SU-DHL-6 (cell line): ENCODE results near the gene PPFIA4.

ENCODE experiments used
- EZH2phosphoT487 ChIP-seq: fragments of 200-600 bp; sonication (generic), shearing (Covaris generic); conservative IDR thresholded peaks from 2 replicates; pipeline ENCODE4 v1.6.1; 2018; ENCODE audit warnings: mild to moderate bottlenecking, antibody characterized with exemption, low read length, moderate library complexity, mixed read lengths
- TF ChIP-seq, protein P1 (sequence below): fragments of 200-600 bp; sonication (generic); IDR thresholded peaks from one replicate; pipeline ENCODE4 v1.5.1; 2017; ENCODE audit warnings: antibody characterized with exemption, mild to moderate bottlenecking, low read length, moderate library complexity; ENCODE audit not compliant: insufficient read depth, poor library complexity, severe bottlenecking

DNA sequence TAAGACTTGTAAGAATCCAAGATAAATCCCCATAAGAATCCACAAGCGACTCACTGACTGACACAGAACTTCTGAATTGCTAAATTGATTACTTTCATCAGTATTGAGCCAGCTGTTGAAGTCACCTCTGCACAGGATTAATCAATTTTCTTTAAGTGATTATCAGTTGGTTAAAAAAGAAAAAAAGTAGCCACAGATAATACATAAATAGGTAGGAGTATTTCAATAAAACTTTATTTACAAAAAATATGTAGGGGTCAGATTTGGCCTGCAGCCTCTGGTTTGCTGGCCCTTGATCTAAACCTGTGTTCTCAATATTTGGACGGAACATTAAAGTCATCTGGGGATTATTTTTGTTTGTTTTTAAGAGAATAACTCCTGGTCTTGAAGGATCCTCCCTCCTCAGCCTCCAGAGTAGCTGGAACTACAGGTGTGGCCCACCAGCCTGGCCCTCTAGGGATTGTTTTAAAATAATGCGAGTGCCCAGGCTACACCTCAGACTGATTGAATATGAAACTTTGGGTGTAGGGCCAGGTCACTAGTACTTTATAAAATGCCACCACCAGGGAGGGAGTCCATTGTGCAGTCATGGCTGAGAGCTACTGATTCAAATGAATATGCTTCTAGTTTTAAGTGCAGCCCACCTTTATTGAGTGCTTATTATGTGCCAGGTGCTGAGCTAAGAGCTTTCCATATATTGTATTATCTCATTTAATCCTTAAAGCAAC is 25.9 kb upstream of the PPFIA4 start:
- TF ChIP-seq, protein P1, sequence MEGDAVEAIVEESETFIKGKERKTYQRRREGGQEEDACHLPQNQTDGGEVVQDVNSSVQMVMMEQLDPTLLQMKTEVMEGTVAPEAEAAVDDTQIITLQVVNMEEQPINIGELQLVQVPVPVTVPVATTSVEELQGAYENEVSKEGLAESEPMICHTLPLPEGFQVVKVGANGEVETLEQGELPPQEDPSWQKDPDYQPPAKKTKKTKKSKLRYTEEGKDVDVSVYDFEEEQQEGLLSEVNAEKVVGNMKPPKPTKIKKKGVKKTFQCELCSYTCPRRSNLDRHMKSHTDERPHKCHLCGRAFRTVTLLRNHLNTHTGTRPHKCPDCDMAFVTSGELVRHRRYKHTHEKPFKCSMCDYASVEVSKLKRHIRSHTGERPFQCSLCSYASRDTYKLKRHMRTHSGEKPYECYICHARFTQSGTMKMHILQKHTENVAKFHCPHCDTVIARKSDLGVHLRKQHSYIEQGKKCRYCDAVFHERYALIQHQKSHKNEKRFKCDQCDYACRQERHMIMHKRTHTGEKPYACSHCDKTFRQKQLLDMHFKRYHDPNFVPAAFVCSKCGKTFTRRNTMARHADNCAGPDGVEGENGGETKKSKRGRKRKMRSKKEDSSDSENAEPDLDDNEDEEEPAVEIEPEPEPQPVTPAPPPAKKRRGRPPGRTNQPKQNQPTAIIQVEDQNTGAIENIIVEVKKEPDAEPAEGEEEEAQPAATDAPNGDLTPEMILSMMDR: no peak
- no peak for TF ChIP-seq EZH2phosphoT487
